AG09309 (cell line): ENCODE measurements around the gene GCN1.

Experiments
- DNase-seq: peaks from one replicate; pipeline ENCODE4 v3.0.0-alpha.2; 2010; ENCODE audit warnings: low read depth
- H3K4me3 ChIP-seq: 2 replicates; pipeline ENCODE4 v1.5.1; 2011; ENCODE audit warnings: mild to moderate bottlenecking, low read depth, low read length, moderate library complexity; ENCODE audit not compliant: control insufficient read depth
- CTCF ChIP-seq: IDR thresholded peaks from 2 replicates; pipeline ENCODE4 v1.5.1; 2011; ENCODE audit warnings: mild to moderate bottlenecking, low read depth, low read length, inconsistent platforms; ENCODE audit not compliant: insufficient read depth, control insufficient read depth; ENCODE audit errors: missing control alignments

GCN1 gene

DNA sequence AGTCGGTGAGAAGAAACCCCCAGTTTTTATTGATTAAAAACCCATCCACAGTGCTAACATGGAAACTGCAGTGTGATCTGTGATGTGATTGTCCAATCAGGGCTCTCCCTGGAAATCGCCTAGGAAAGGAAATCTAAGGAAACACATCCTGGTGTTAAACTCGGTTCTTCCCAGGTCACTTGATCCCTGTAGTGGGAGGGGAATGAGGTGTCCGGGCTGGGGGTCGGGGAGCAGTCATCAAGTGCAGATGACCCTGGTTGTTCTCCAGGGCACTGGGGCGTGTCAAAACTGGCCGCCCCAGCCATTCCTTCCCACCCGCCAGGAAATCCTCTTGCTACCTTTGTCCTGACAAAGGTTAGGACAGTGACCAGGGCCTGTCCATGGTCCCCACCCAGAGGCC, 98.8 kb downstream of the GCN1 start:
- TF ChIP-seq CTCF = no peak
- H3K4me3 ChIP-seq = no peak overlapping the region
- DNase-seq = no peak

GRCh38 chr12:120095331-120095730, 99.2 kb downstream of the GCN1 start:
- H3K4me3 ChIP-seq = no peak overlapping the region
- TF ChIP-seq CTCF = no peak
- no peak for DNase-seq

- H3K4me3 ChIP-seq = no peak overlapping the region
- DNase-seq = no peak
- no peak for TF ChIP-seq CTCF
Observed at GRCh38 chr12:120094485-120094884, 100.0 kb downstream of the GCN1 start.

GRCh38 chr12:120093592-120094355, 100.7 kb downstream of the GCN1 start:
- no peak for TF ChIP-seq CTCF
- DNase-seq = no peak
- H3K4me3 ChIP-seq = no peak overlapping the region

DNA sequence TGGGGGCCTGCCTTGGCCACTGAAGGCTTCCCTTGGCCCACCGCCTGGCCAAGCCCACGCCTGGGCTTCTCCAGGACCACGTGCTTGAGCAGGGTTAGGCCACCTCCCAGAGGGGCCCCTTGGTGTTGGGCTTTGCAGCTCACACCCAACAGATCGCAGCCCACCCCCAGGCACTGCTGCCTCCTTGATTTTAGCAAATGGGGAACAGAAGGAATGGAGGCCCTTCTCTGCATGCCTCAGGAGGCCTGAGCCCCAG, 101.3 kb downstream of the GCN1 start:
- TF ChIP-seq CTCF = no peak
- DNase-seq = no peak
- no peak overlapping the region for H3K4me3 ChIP-seq

GRCh38 chr12:120092551-120093335, 101.8 kb downstream of the GCN1 start:
- no peak for TF ChIP-seq CTCF
- no peak for DNase-seq
- no peak overlapping the region for H3K4me3 ChIP-seq
